Measurements from ENCODE around the gene HOXB8.

DNA sequence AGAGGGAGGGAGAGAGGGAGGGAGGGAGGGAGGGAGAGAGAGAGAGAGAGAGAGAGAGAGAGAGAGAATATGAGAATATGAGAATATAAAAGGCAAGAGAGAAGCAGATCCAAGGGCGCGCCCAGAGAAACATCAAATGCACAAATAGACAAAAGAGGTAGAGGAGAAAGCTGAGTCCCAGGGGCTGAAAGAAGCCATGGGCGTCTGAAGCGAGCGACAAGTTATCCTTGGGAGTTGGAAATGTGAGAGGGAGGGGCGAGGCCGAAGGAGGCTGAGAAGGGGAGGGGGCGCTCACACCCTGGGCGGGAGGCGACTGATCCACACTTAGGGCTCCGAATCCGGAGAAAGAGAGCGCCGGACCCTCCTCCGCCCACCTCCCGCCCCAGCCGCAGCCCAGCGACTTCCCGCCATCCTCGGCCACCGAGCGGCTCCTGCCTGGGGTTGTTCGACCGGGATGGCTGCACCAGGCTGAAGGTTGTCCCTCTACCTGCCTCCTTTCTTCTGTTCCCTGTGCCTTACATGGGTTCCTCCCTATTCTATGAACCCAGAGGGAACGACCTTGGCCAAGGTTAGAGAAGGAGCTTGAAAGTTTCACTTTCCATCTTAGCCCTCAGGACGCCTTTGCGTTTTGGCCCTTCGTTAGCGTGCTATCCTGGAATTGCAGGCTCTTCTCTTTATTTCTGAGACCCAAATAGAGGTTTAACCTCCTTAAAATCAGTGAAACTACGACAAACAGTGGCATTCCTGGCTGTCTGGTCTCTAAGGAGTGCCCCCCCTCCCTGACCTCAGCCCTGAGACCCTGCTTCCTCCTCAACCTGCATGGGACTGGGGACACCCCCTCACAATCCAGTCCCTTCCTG, 32.2 kb upstream of the HOXB8 start:
- TF ChIP-seq, protein P1, sequence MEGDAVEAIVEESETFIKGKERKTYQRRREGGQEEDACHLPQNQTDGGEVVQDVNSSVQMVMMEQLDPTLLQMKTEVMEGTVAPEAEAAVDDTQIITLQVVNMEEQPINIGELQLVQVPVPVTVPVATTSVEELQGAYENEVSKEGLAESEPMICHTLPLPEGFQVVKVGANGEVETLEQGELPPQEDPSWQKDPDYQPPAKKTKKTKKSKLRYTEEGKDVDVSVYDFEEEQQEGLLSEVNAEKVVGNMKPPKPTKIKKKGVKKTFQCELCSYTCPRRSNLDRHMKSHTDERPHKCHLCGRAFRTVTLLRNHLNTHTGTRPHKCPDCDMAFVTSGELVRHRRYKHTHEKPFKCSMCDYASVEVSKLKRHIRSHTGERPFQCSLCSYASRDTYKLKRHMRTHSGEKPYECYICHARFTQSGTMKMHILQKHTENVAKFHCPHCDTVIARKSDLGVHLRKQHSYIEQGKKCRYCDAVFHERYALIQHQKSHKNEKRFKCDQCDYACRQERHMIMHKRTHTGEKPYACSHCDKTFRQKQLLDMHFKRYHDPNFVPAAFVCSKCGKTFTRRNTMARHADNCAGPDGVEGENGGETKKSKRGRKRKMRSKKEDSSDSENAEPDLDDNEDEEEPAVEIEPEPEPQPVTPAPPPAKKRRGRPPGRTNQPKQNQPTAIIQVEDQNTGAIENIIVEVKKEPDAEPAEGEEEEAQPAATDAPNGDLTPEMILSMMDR (IDR thresholded peaks at IDR 0.05; ENCODE audit: insufficient read depth, low read depth, low read length), result no peak
- TF ChIP-seq EZH2 (IDR thresholded peaks at IDR 0.05; ENCODE audit: insufficient read depth, low read length), result peak; percentile 42

Data from astrocyte (in vitro differentiated cells and primary cell).